ENCODE measurements around the gene GUCY1A2. TPM values are rescaled to one million over a fixed set of nuclear protein-coding genes. Genes with fewer than 3 reads are reported as not detected.

Gene GUCY1A2
- total and polyA plus RNA-seq, 2 donors (not counting 3 experiments of a cell fraction or from before 2014, with no cell fraction given) = 0.02 to 0.03 TPM

GRCh38 chr11:106983261-106983660 lies 35.0 kb downstream of the GUCY1A2 start:
- Histone ChIP-seq H3K36me3 (ENCODE audit: control insufficient read depth in 2 of 2, extremely low read depth in 1 of 2, insufficient read depth in 2 of 2, low read length in 2 of 2) (no peaks in the 10 kb centered on the region), H3K27ac (ENCODE audit: insufficient read depth, low read depth, low read length) (no peak overlapping the region), H3K9ac (replicated peaks; ENCODE audit: extremely low read depth, insufficient read depth, low read length) (no peak overlapping the region), H3K27me3 (ENCODE audit: control insufficient read depth in 2 of 2, insufficient read depth in 2 of 2, low read length in 2 of 2) (no peaks in the 10 kb centered on the region), H3K4me1 (ENCODE audit: control insufficient read depth, extremely low read depth, insufficient read depth, low read length) (no peaks in the 10 kb centered on the region), H3K79me2 (ENCODE audit: control insufficient read depth, insufficient read depth, low read length) (no peaks in the 10 kb centered on the region), H2AFZ (ENCODE audit: low read depth, low read length) (no peak overlapping the region), H3K4me2 (ENCODE audit: insufficient read depth, low read length) (no peak overlapping the region), H3K9me3 (replicated peaks; ENCODE audit: control insufficient read depth, insufficient read depth, low read length) (no peaks in the 10 kb centered on the region), H3K9me1 (replicated peaks; ENCODE audit: control insufficient read depth, extremely low read depth, insufficient read depth, low read length) (no peaks in the 10 kb centered on the region), H3K4me3 (replicated peaks in 1 of 3; ENCODE audit: insufficient read depth in 1 of 3, low read depth in 1 of 3, low read length in 3 of 3) (no peak overlapping the region), H4K20me1 (replicated peaks; ENCODE audit: control insufficient read depth, extremely low read depth, insufficient read depth, low read length) (no peaks in the 10 kb centered on the region)
- no TSS peak for BruUV-seq (replicated peaks)
- intact Hi-C loops (cut with micrococcal nuclease) = no loop called here
- dilution Hi-C loops (cut with MboI; ENCODE audit: extremely low pct_ligation_motif_present, low sequenced_read_pairs) = no loop called here
- FAIRE-seq (no peak), DNase-seq (ENCODE audit: low read depth, low spot score) (no peak)
- TF ChIP-seq MYC (IDR thresholded peaks at IDR 0.05; ENCODE audit: low read depth, low read length) = no peak
- no peak for TF ChIP-seq EZH2 (IDR thresholded peaks at IDR 0.05; ENCODE audit: borderline replicate concordance, low read depth, low read length, severe bottlenecking)
- no peak for TF ChIP-seq MAX (IDR thresholded peaks at IDR 0.05; ENCODE audit: insufficient read depth, insufficient read length)
- no peak for TF ChIP-seq POLR2AphosphoS5 (IDR thresholded peaks at IDR 0.05; ENCODE audit: insufficient read depth, low read depth, low read length)
- TF ChIP-seq JUN (IDR thresholded peaks at IDR 0.05; ENCODE audit: borderline replicate concordance, insufficient read depth, insufficient read length, low read depth) = no peak
- TF ChIP-seq FOS (IDR thresholded peaks at IDR 0.05; ENCODE audit: borderline replicate concordance, insufficient read depth, low read length) = no peak
- no peak for TF ChIP-seq GATA2 (IDR thresholded peaks at IDR 0.05; ENCODE audit: insufficient read depth, insufficient read length, low read depth, low read length)
- TF ChIP-seq CTCF (IDR thresholded peaks at IDR 0.05; ENCODE audit: extremely low read depth in 1 of 2, insufficient read depth in 1 of 2, low read depth in 1 of 2, low read length in 2 of 2) = no peak
- TF ChIP-seq POLR2A (IDR thresholded peaks at IDR 0.05; ENCODE audit: low read depth, low read length) = no peak
- CTCF ChIA-PET = no interaction called here
- POLR2A ChIA-PET = no interaction called here
